Nephron (organoid): ENCODE measurements around the gene NEAT1.

Experiments used
- H3K27ac Mint-ChIP-seq, 3 experiments: 2 replicates each; pipeline ENCODE4 v1.8.0; 2020; ENCODE audit warnings: mixed read lengths in 3 of 3, mild to moderate bottlenecking in 2 of 3, moderate library complexity in 1 of 3
- H3K27me3 Mint-ChIP-seq: 2 replicates; pipeline ENCODE4 v1.8.0; 2021; ENCODE audit warnings: low read depth, mild to moderate bottlenecking, moderate library complexity, mixed read lengths
- H3K36me3 Mint-ChIP-seq: 2 replicates; pipeline ENCODE4 v1.8.0; 2020; ENCODE audit warnings: low read depth, mixed read lengths
- H3K4me1 Mint-ChIP-seq: 2 replicates; pipeline ENCODE4 v1.8.0; 2020; ENCODE audit warnings: mixed read lengths
- H3K4me3 Mint-ChIP-seq, 3 experiments: 2 replicates each; pipeline ENCODE4 v1.8.0; 2020; ENCODE audit warnings: mild to moderate bottlenecking in 3 of 3, mixed read lengths in 3 of 3, moderate library complexity in 2 of 3
- H3K9me3 Mint-ChIP-seq: 2 replicates; pipeline ENCODE4 v1.8.0; 2020; ENCODE audit warnings: mixed read lengths
- CTCF ChIP-seq, 3 experiments: fragments of 200-600 bp; sonication (generic); IDR thresholded peaks; one replicate each; pipeline ENCODE4 v1.5.0; 2021; ENCODE audit warnings: antibody characterized with exemption in 3 of 3; ENCODE audit not compliant: unreplicated experiment in 3 of 3

The NEAT1 gene

GRCh38 chr11:65422633-65423515, at the start of gene NEAT1:
Gene NEAT1, plus strand, starts transcription at chr11:65422798.
- H3K27ac Mint-ChIP-seq = peak within 1 kb of the TSS; percentile 99 to 100 (median 99)
- no peaks in the 10 kb centered on the region for H3K9me3 Mint-ChIP-seq
- peaks cover 85% of the 10 kb centered on the region for H3K4me1 Mint-ChIP-seq
- TF ChIP-seq CTCF (IDR thresholded peaks at IDR 0.05; ENCODE audit: unreplicated experiment in 3 of 3) = no peak
- no peaks in the 10 kb centered on the region for H3K27me3 Mint-ChIP-seq
- peaks cover 26% of the 10 kb centered on the region for H3K36me3 Mint-ChIP-seq
- peak within 1 kb of the TSS; percentile 91 to 99 (median 92) for H3K4me3 Mint-ChIP-seq

- H3K27ac Mint-ChIP-seq = peak overlapping the region in 1 of 3 experiments; percentile 58
- peaks cover 8% of the 10 kb centered on the region for H3K4me1 Mint-ChIP-seq
- H3K9me3 Mint-ChIP-seq = no peaks in the 10 kb centered on the region
- H3K4me3 Mint-ChIP-seq = no peak overlapping the region
- H3K27me3 Mint-ChIP-seq = peaks cover 17% of the 10 kb centered on the region
- H3K36me3 Mint-ChIP-seq = no peaks in the 10 kb centered on the region
- no peak for TF ChIP-seq CTCF (IDR thresholded peaks at IDR 0.05; ENCODE audit: unreplicated experiment in 3 of 3)
Measured at GRCh38 chr11:65373839-65374580, 48.6 kb upstream of the NEAT1 start.

GRCh38 chr11:65375012-65375411, 47.6 kb upstream of the NEAT1 start:
- Mint-ChIP-seq H3K27ac (peak overlapping the region in 1 of 3 experiments; percentile 56), H3K36me3 (no peaks in the 10 kb centered on the region), H3K9me3 (no peaks in the 10 kb centered on the region), H3K4me1 (peaks cover 8% of the 10 kb centered on the region), H3K4me3 (no peak overlapping the region), H3K27me3 (peaks cover 17% of the 10 kb centered on the region)
- no peak for TF ChIP-seq CTCF (IDR thresholded peaks at IDR 0.05; ENCODE audit: unreplicated experiment in 3 of 3)

- peaks cover 11% of the 10 kb centered on the region for H3K27me3 Mint-ChIP-seq
- TF ChIP-seq CTCF (IDR thresholded peaks at IDR 0.05; ENCODE audit: unreplicated experiment in 3 of 3) = no peak
- no peaks in the 10 kb centered on the region for H3K9me3 Mint-ChIP-seq
- no peaks in the 10 kb centered on the region for H3K36me3 Mint-ChIP-seq
- H3K4me1 Mint-ChIP-seq = peaks cover 1% of the 10 kb centered on the region
- no peak overlapping the region for H3K4me3 Mint-ChIP-seq
- H3K27ac Mint-ChIP-seq = no peak overlapping the region
Measured at GRCh38 chr11:65376138-65376713, 46.4 kb upstream of the NEAT1 start.

GRCh38 chr11:65377036-65377435, 45.6 kb upstream of the NEAT1 start:
- Mint-ChIP-seq H3K27ac (peak overlapping the region; percentile 75 to 97 (median 90)), H3K4me1 (peaks cover 5% of the 10 kb centered on the region), H3K9me3 (no peaks in the 10 kb centered on the region), H3K36me3 (no peaks in the 10 kb centered on the region), H3K4me3 (no peak overlapping the region), H3K27me3 (peaks cover 10% of the 10 kb centered on the region)
- no peak for TF ChIP-seq CTCF (IDR thresholded peaks at IDR 0.05; ENCODE audit: unreplicated experiment in 3 of 3)
